Stimulated activated CD4-positive, alpha-beta T cell treated with anti-CD3 and anti-CD28 coated beads, Interleukin-4, amount 100 ng/mL, for 1 hour (primary cell): Measurements from ENCODE around the gene RPLP2.

ENCODE experiments used
- DNase-seq: peaks from one replicate; pipeline ENCODE4 v3.0.0-alpha.2; 2020

Gene RPLP2

DNA sequence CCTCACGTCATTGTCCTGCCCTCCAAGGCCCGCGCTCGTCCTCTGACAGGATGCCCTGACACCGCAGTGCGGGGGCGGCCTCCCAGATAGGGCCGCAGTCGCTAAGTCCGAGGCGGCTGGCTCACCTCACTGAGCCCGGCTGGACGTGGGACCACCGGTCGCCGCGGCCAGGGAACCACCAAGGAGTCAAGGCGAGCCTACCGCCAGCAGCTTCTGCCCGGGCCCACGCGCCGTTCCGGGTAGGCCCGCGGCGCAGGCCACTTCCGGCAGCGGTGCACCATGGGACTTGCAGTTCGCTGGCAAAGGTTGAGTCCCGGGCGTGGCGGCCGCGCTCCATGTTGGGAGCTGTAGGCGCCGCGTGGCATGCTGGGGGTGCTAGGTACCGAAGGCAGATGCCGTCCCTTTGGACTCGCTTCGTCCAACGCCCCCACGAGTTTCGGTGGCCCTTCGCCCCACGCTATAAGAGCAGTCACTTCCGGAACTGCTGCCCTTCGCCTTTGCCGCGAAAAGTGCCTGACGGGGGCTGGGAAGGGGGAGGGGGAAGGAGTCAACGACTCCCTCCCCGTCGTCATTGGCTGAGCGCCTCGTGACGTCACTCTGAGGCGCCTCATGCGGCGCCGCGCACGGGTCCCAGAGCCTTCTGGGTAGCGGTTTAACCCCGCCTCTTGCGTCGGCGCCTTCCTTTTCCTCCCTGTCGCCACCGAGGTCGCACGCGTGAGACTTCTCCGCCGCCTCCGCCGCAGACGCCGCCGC, at the start of gene RPLP2:
Gene RPLP2, plus strand, starts transcription at position 681 of the 753 bp plus-strand sequence. CDS start 268 bp downstream, outside the sequence.
- peak; percentile 98 for DNase-seq

- DNase-seq: no peak
Observed at GRCh38 chr11:760236-760635, 49.5 kb upstream of the RPLP2 start.

DNA sequence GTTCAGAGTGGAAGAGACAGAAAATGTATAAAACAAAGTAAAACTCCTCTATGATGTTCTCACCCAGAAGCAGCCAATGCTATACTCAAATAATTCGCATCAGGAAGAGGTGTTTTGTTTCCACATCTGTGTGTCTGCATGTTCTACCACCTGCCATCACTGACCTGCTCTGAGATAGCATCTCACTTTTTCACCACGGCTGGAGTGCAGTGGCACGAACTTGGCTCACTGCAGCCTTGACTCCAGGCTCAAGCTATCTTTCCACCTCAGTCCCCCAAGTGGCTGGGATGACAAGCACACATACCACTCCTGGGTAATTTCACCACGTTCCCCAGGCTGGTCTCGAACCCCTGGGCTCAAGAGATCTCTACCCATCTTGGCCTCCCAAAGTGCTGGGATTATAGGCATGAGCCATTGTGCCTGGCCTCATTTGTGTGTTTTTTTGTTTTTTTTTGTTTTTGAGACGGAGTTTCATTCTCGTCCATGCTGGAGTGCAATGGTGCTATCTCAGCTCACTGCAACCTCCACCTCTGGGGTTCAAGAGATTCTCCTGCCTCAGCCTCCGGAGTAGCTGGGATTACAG, 48.1 kb upstream of the RPLP2 start:
- DNase-seq: no peak

DNA sequence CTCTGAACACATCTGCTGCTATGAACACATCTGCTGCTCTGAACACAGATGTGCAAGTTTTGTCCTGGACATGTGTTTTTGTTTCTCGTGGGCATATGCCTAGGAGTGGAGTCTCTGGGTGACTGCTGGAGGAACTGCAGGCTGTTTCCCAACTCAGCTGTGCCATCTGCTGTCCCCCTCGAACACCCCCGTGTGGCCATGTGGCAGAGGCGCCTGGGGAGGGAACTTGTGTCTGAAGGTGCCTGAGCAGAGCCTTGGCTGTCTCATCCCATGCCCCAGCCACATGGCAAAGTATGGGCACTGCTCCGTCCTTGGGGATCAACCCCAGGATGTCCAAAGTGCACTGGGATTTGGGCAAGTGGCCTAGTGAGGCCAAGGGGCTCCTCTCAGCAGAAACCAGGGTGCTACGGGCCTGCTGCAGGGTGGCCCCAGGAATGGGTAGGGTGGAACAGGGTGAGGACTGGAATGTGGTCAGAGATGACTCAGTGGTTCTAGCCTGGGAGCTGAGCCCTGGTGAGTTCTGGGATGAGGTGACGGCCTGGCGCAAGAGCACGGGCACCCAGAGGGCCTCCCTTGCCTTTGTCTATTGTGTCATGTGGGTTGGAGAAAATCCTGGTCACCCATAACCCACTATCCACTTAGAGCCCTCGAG, 47.2 kb upstream of the RPLP2 start:
- DNase-seq: no peak

DNA sequence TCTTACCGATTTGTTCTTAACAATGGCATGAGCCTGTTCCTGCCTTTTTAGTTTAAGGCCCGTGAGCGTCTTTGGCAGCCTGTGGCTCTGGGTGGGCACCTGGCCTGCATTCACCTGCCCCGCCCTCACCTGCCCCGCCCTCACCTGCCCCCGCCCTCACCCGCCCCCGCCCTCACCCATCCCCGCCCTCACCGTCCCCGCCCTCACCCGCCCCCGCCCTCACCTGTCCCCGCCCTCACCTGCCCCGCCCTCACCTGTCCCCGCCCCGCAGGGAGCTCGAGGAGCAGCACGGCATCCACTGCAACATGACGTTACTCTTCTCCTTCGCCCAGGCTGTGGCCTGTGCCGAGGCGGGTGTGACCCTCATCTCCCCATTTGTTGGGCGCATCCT, 46.7 kb upstream of the RPLP2 start:
- DNase-seq: no peak

GRCh38 chr11:763549-764321, 46.0 kb upstream of the RPLP2 start:
- no peak for DNase-seq

DNA sequence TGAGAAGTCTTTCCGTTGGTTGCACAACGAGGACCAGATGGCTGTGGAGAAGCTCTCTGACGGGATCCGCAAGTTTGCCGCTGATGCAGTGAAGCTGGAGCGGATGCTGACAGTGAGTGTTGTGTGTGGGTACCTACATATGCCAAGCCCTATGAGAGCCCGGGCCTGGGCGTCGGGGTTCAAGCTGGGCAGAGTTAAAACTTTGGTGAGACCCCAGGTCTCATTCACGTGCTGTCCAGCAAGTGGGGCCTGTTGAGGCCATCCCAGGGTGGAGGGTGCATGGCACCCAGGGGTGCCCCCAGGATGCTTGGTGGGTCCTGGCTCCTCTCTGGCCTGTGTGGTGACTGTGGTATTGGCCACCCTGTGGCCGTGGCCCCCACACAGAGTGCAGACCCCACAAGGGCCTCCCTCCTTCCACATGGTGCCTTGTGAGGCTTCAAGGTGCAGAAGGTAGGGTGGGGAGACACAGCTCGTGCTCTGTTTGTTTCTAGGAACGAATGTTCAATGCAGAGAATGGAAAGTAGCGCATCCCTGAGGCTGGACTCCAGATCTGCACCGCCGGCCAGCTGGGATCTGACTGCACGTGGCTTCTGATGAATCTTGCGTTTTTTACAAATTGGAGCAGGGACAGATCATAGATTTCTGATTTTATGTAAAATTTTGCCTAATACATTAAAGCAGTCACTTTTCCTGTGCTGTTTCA, 45.3 kb upstream of the RPLP2 start:
- DNase-seq: no peak

DNA sequence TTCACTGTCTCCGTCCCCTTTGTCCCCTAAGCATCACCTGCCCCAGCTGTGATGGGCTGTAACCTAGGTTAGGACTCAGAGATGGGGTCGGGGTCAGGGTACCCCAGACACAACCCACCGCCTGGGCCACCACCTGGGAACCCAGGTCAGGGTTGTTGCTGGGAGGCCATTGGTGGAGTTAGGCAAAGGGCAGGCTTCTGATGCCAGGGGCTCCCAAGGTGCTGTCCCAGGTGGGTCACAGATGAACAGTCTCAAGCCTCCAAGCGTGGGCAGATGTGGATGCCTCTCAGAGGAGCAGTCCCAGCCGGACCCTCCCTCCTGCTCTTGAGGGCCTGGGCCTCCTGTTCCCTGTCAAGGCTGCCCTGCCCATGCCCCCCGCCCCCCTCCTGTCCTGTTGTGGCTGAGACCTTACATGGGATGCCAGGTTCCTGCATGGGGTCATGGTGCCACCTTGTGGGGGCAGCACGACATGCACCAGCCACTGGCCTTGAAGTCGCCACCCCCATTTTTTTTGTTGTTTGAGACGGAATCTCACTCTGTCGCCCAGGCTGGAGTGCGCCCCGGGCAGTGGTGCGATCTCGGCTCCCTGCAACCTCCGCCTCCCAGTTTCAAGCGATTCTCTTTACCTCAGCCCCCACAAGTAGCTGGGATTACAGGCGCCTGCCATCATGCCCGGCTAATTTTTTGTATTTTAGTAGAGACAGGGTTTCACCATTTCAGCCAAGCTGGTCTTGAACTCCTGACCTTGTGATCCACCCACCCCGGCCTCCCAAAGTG, 44.6 kb upstream of the RPLP2 start:
- peak; percentile 64 for DNase-seq

- no peak for DNase-seq
Observed at GRCh38 chr11:765802-766091, 44.0 kb upstream of the RPLP2 start.

DNA sequence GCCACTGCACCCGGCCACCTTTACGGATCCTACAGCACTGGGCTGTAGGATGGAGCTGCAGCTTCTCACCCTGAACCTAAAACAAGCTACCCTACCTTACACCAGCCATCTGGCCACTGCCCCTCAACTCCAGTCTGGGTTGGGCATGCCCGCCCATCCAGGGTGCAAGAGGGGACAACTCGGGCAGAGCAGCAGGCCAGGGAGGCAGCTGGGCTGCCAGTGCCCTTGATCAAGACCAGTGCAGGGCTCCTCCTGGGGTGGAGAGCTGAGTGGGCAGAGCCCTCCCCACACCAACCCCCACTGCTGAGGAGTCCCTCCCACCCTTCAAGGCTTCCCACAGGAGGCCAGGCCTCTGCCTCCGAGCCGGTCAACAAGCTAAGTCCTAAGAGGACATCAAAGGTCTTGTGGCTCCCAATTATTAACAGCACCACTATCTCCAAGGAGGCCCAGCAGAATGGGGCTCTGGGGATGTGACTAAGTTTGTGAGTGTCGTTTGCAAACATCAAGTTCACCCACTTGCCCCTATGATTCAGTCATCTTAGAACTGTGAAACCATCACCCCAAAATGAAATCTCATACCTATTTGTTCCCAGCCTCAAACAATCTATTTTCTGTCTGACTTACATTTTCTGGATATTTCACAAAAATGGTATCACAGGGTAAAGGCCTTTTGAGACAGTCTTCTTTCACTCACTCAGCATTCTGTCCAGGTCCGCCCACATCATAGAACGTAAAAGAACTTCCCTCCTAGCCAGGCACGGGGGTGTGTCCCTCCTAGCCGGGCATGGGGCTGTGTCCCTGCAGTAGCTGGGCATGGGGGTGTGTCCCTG, 43.4 kb upstream of the RPLP2 start:
- no peak for DNase-seq

- no peak for DNase-seq
Observed at GRCh38 chr11:766936-767210, 42.9 kb upstream of the RPLP2 start.

DNA sequence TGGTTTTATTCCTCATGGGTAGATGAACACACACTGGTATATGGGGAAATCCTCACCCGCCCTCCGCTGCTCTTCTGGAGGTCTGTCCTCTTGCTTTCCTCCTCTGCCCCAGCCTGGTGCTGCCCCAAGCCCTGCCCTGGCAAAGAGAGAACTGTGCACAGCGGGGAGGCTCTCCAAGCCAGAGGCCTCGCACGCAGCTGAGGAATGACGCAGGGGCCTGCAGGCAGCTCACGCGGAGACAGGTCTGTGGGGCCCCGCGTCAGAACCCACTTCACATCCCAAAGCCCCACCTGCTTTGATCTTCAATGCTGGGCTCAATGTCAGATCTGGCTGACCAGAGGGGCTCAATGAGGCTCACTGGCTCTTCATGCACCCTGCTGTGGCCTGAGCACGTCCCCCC, 42.5 kb upstream of the RPLP2 start:
- DNase-seq: no peak

DNA sequence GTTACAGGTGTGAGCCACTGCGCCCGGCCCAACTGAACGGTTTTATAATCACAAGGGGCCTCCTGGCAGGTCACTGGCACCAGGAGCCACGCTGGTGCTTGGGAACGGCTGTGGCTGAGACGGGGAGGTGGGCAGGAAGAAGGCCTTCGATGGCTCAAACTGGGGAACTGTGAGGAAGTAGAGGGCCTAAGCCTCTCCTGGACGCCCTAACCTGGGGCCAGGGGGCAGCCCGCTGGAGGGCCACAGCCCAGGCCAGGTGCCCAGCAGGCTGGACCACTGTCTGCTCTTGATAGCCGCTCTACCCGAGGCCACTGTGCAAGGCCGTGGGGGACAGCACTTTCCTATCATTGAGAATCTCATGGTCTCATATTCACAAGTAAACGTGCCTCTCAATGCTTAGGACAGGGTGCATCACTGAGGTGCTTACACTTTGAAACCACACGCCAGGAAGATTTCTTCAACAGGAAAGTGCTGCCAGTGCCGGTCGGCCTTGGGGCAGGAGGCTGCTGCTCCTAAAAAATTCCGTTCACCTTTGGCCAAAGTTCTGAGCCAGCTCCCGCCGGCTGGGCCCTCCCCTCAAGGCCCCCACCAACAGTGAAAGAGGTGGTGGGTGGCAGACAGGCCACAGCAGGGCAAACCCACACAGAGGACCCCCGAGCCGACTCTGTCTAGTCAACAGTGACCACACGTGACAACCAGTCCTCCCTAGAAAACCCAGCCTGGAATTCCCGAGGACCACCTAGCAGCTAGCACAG, 39.7 kb upstream of the RPLP2 start:
- DNase-seq: no peak

GRCh38 chr11:770642-771616, 38.8 kb upstream of the RPLP2 start:
- no peak for DNase-seq

- no peak for DNase-seq
Observed at GRCh38 chr11:771617-772204, 38.1 kb upstream of the RPLP2 start.

GRCh38 chr11:772429-773390, 37.1 kb upstream of the RPLP2 start:
- no peak for DNase-seq

GRCh38 chr11:773425-773824, 36.3 kb upstream of the RPLP2 start:
- no peak for DNase-seq

GRCh38 chr11:773830-774229, 35.9 kb upstream of the RPLP2 start:
- no peak for DNase-seq
